OCI-LY7 (cell line): Measurements from ENCODE around the gene GPC3. TPM values are rescaled to one million over a fixed set of nuclear protein-coding genes. Genes with fewer than 3 reads are reported as not detected.

Source experiments
- BruUV-seq: library from RNA; stranded (reverse); fragments of 400-500 nt; replicated peaks from 2 replicates; lab custom pipeline; 2021; lab: Mats Ljungman, UMichigan
- CTCF ChIA-PET: fragments of 300-600 bp; sonication (Branson Sonifier 250); formaldehyde crosslinking; loops from one replicate; lab custom pipeline; 2022; ENCODE audit warnings: antibody characterized with exemption; ENCODE audit not compliant: unreplicated experiment; lab: Charles Lee
- POLR2A ChIA-PET: fragments of 300-600 bp; sonication (Branson Sonifier 250); formaldehyde crosslinking; loops from one replicate; lab custom pipeline; 2022; ENCODE audit warnings: antibody characterized with exemption; lab: Charles Lee
- DNase-seq: peaks from one replicate; pipeline ENCODE4 v3.0.0-alpha.2; 2015; ENCODE audit warnings: low spot score
- H2AFZ ChIP-seq: fragments of 200-600 bp; sonication (generic), shearing (Covaris generic); 2 replicates; pipeline ENCODE4 v1.6.1; 2014; ENCODE audit warnings: mild to moderate bottlenecking, antibody characterized with exemption, low read length, moderate library complexity
- H3K27ac ChIP-seq: fragments of 200-600 bp; sonication (generic); 2 replicates; pipeline ENCODE4 v1.5.1; 2014; ENCODE audit warnings: mixed run types, low read depth, mild to moderate bottlenecking, moderate library complexity, low read length, inconsistent platforms; ENCODE audit not compliant: poor library complexity, severe bottlenecking
- H3K36me3 ChIP-seq: fragments of 200-600 bp; sonication (generic); 2 replicates; pipeline ENCODE4 v1.6.1; 2014; ENCODE audit warnings: mild to moderate bottlenecking, antibody characterized with exemption, low read length, moderate library complexity, mixed read lengths; ENCODE audit not compliant: insufficient read depth
- H3K4me1 ChIP-seq: fragments of 200-600 bp; sonication (generic); 2 replicates; pipeline ENCODE4 v1.5.1; 2014; ENCODE audit warnings: mild to moderate bottlenecking, low read length; ENCODE audit not compliant: insufficient read depth, poor library complexity, severe bottlenecking
- H3K4me2 ChIP-seq: fragments of 200-600 bp; sonication (generic); 2 replicates; pipeline ENCODE4 v1.6.1; 2014; ENCODE audit warnings: mild to moderate bottlenecking, low read length
- H3K4me3 ChIP-seq: fragments of 200-600 bp; sonication (generic); 2 replicates; pipeline ENCODE4 v1.5.1; 2014; ENCODE audit warnings: mild to moderate bottlenecking, low read depth, low read length; ENCODE audit not compliant: poor library complexity, severe bottlenecking
- H3K79me2 ChIP-seq: fragments of 200-600 bp; sonication (generic); 2 replicates; pipeline ENCODE4 v1.6.1; 2016; ENCODE audit warnings: low read depth, mild to moderate bottlenecking, low read length, moderate library complexity, mixed read lengths; ENCODE audit not compliant: insufficient read depth
- H3K9me2 ChIP-seq: fragments of 200-600 bp; sonication (generic); 2 replicates; pipeline ENCODE4 v1.6.1; 2016; ENCODE audit warnings: mild to moderate bottlenecking, low read length, mixed read lengths; ENCODE audit not compliant: insufficient read depth
- H3K9me3 ChIP-seq: fragments of 200-600 bp; sonication (generic); 2 replicates; pipeline ENCODE4 v1.6.1; 2014; ENCODE audit warnings: mild to moderate bottlenecking, mixed run types, low read length, mixed read lengths
- H4K20me1 ChIP-seq: fragments of 200-600 bp; sonication (generic); 2 replicates; pipeline ENCODE4 v1.6.1; 2014; ENCODE audit warnings: mild to moderate bottlenecking, antibody characterized with exemption, low read length, moderate library complexity, mixed read lengths; ENCODE audit not compliant: insufficient read depth
- EZH2phosphoT487 ChIP-seq: fragments of 200-600 bp; sonication (generic); IDR thresholded peaks from 2 replicates; pipeline ENCODE4 v1.6.1; 2018; ENCODE audit warnings: low read depth, borderline replicate concordance, mild to moderate bottlenecking, mixed run types, antibody characterized with exemption, low read length, moderate library complexity, mixed read lengths
- intact Hi-C: fragments of 100-400 bp; cut with micrococcal nuclease; formaldehyde crosslinking; loops from one replicate; pipeline ENCODE4 v1.10.0; 2022; ENCODE audit not compliant: unreplicated experiment
- total RNA-seq, 2 experiments: library from RNA; depleted of rRNA in 1 of 2; stranded (reverse); fragments of >200 nt in 1 of 2; shearing (Covaris generic) in 1 of 2; gene quantifications; 2 replicates each; pipeline ENCODE4 v1.2.3, GENCODE V29; 2014 to 2022
- TF ChIP-seq, protein P1 (sequence below): fragments of 200-600 bp; sonication (generic); conservative IDR thresholded peaks from 2 replicates; pipeline ENCODE4 v1.5.1; 2014; ENCODE audit warnings: mild to moderate bottlenecking, antibody characterized with exemption, low read length, moderate library complexity, mixed read lengths

The GPC3 gene
- total RNA-seq, 2 experiments from 2014 or later: not detected

DNA sequence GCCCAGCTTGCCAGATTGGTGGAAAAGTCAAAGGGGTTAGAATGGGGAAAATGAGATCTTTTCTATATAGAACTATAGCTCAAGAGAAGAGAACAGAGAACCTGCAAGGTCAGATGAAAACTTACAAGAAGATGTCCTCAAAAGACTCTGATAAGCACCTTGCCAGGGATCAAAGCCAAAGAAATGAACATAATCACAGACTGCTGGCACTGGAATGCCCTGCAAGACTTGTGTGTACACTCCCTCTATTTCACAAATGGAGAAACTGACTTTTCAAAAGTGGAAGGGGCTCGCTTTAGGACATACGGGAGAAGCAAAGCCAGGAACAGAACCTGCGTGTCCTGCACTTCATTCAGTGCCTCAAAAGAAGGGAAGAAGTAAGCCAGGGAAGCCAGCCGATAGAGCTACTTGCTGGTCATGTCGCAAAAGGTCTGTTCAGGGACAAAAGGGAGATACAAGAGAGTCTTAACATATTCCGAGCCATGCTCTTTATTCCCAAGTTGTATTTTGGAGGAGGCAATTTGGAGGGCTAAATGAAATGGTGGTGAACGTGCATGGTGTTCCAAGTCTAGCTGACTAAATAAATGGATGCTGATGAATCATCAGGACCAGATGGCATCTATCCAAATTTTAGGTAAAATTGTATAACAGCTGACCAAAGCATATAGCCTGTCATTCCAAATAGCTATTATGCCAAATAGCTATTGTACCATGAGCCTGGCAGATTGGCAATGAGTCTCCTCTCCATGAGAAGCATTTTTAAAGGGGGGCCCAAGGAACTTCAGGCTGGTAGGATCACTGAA lies 394.5 kb downstream of the GPC3 start:
- H3K36me3 ChIP-seq: no peaks in the 10 kb centered on the region
- no peak overlapping the region for H3K4me2 ChIP-seq
- DNase-seq: no peak
- CTCF ChIA-PET: no interaction called here
- no peaks in the 10 kb centered on the region for H3K9me2 ChIP-seq
- no peak overlapping the region for H2AFZ ChIP-seq
- H3K79me2 ChIP-seq: no peaks in the 10 kb centered on the region
- BruUV-seq: no TSS peak
- H3K9me3 ChIP-seq: no peaks in the 10 kb centered on the region
- H3K27ac ChIP-seq: no peak overlapping the region
- H3K4me1 ChIP-seq: no peaks in the 10 kb centered on the region
- H4K20me1 ChIP-seq: no peaks in the 10 kb centered on the region
- no peak overlapping the region for H3K4me3 ChIP-seq
- TF ChIP-seq, protein P1, sequence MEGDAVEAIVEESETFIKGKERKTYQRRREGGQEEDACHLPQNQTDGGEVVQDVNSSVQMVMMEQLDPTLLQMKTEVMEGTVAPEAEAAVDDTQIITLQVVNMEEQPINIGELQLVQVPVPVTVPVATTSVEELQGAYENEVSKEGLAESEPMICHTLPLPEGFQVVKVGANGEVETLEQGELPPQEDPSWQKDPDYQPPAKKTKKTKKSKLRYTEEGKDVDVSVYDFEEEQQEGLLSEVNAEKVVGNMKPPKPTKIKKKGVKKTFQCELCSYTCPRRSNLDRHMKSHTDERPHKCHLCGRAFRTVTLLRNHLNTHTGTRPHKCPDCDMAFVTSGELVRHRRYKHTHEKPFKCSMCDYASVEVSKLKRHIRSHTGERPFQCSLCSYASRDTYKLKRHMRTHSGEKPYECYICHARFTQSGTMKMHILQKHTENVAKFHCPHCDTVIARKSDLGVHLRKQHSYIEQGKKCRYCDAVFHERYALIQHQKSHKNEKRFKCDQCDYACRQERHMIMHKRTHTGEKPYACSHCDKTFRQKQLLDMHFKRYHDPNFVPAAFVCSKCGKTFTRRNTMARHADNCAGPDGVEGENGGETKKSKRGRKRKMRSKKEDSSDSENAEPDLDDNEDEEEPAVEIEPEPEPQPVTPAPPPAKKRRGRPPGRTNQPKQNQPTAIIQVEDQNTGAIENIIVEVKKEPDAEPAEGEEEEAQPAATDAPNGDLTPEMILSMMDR: no peak
- TF ChIP-seq EZH2phosphoT487: no peak
- POLR2A ChIA-PET: no interaction called here
- intact Hi-C loops: no loop called here

- Histone ChIP-seq H3K36me3 (no peaks in the 10 kb centered on the region), H3K4me2 (no peak overlapping the region), H3K9me3 (no peaks in the 10 kb centered on the region), H2AFZ (no peak overlapping the region), H3K4me3 (no peak overlapping the region), H4K20me1 (no peaks in the 10 kb centered on the region), H3K4me1 (no peaks in the 10 kb centered on the region), H3K9me2 (no peaks in the 10 kb centered on the region), H3K79me2 (no peaks in the 10 kb centered on the region), H3K27ac (no peak overlapping the region)
- no peak for TF ChIP-seq EZH2phosphoT487
- TF ChIP-seq, protein P1: no peak
- CTCF ChIA-PET: no interaction called here
- no TSS peak for BruUV-seq
- DNase-seq: no peak
- POLR2A ChIA-PET: no interaction called here
- intact Hi-C loops: no loop called here
These were observed 396.6 kb downstream of the GPC3 start for GRCh38 chrX:133588827-133589226.

- DNase-seq: no peak
- H3K9me3 ChIP-seq: no peaks in the 10 kb centered on the region
- no TSS peak for BruUV-seq
- TF ChIP-seq EZH2phosphoT487: no peak
- TF ChIP-seq, protein P1: no peak
- no peaks in the 10 kb centered on the region for H3K36me3 ChIP-seq
- no peaks in the 10 kb centered on the region for H3K4me1 ChIP-seq
- no peak overlapping the region for H3K27ac ChIP-seq
- no peak overlapping the region for H3K4me2 ChIP-seq
- POLR2A ChIA-PET: no interaction called here
- H4K20me1 ChIP-seq: no peaks in the 10 kb centered on the region
- CTCF ChIA-PET: no interaction called here
- intact Hi-C loops: no loop called here
- no peaks in the 10 kb centered on the region for H3K9me2 ChIP-seq
- H3K4me3 ChIP-seq: no peak overlapping the region
- no peaks in the 10 kb centered on the region for H3K79me2 ChIP-seq
- H2AFZ ChIP-seq: no peak overlapping the region
These were observed 397.6 kb downstream of the GPC3 start for GRCh38 chrX:133587818-133588217.
